ENCODE measurements around the gene ANKMY1. TPM values are rescaled to one million over a fixed set of nuclear protein-coding genes. Genes with fewer than 3 reads are reported as not detected.

The ANKMY1 gene
- total and polyA plus RNA-seq, 2 of the 8 experiments (the other 6 are each of a cell fraction or from before 2014, with no cell fraction given): 4.5 to 4.8 TPM

GRCh38 chr2:240563951-240564560 lies 6.3 kb upstream of the ANKMY1 start:
- H4K8ac ChIP-seq (ENCODE audit: extremely low read depth, insufficient read depth, low read length): no peak overlapping the region

More at GRCh38 chr2:240563951-240564560, 6.3 kb upstream of the ANKMY1 start:
- WGBS, 2 experiments (ENCODE audit: extremely low coverage in 1 of 2, insufficient coverage in 1 of 2, insufficient read length in 1 of 2, insufficient replicate concordance in 2 of 2, low coverage in 1 of 2, low lambda C conversion rate in 2 of 2, missing lambda C conversion rate in 1 of 2): 93% methylated on average over 11 of the region's 12 CpGs; no CpG with 5 or more reads in 1 of the 2 experiments
- DNase-seq (ENCODE audit: low read depth in 1 of 2, low spot score in 2 of 2): peak in 1 of 2 experiments; percentile 6
- Histone ChIP-seq H3K56ac (replicated peaks; ENCODE audit: insufficient read length, low read depth, low read length) (no peak overlapping the region), H3K4ac (replicated peaks; ENCODE audit: insufficient read length, low read depth, low read length) (no peak overlapping the region), H3K4me1 (replicated peaks in 1 of 4; ENCODE audit: control insufficient read depth in 3 of 4, insufficient read depth in 4 of 4, low read length in 3 of 4) (peaks cover 0 to 28% (median 20%) of the 10 kb centered on the region in 4 experiments; a peak in 6 of 7 replicates), H3K14ac (ENCODE audit: insufficient read length) (no peak overlapping the region), H2AFZ (ENCODE audit: low read length) (no peak overlapping the region), H3K36me3 (ENCODE audit: control insufficient read depth in 2 of 4, insufficient read depth in 4 of 4, low read length in 3 of 4) (no peaks in the 10 kb centered on the region; a peak in 1 of 8 replicates), H3K27ac (ENCODE audit: low read depth, low read length) (no peak overlapping the region), H3K79me1 (ENCODE audit: low read depth, low read length) (no peaks in the 10 kb centered on the region), H2BK15ac (ENCODE audit: low read length) (no peak overlapping the region), H3K23ac (ENCODE audit: insufficient read length) (no peak overlapping the region), H4K5ac (ENCODE audit: insufficient read length, low read depth, low read length) (no peak overlapping the region), H2BK12ac (ENCODE audit: low read depth, low read length) (no peak overlapping the region), H3K18ac (ENCODE audit: extremely low read depth, low read length) (no peak overlapping the region), H2BK20ac (ENCODE audit: low read length) (no peak overlapping the region), H2BK120ac (replicated peaks; ENCODE audit: low read depth, low read length) (no peak overlapping the region), H4K20me1 (replicated peaks in 1 of 2; ENCODE audit: control insufficient read depth in 1 of 2, insufficient read depth in 2 of 2, low read length in 2 of 2) (peaks cover 0 to 6% of the 10 kb centered on the region in 2 experiments), H3K9me3 (ENCODE audit: insufficient read depth in 2 of 2, low read depth in 1 of 2, low read length in 1 of 2) (no peaks in the 10 kb centered on the region), H3K4me3 (ENCODE audit: extremely low read depth in 1 of 4, insufficient read depth in 2 of 4, low read depth in 3 of 4, low read length in 4 of 4) (no peak overlapping the region), H3K23me2 (ENCODE audit: low read depth, low read length) (peaks cover 10% of the 10 kb centered on the region; the same call in 1 of the 2 replicates), H2AK5ac (ENCODE audit: low read depth, low read length) (no peak overlapping the region), H3K4me2 (ENCODE audit: insufficient read depth in 1 of 2, low read depth in 2 of 2, low read length in 2 of 2) (no peak overlapping the region), H3K9ac (replicated peaks in 1 of 4; ENCODE audit: extremely low read depth in 1 of 4, low read depth in 3 of 4, low read length in 3 of 4) (no peak overlapping the region), H2BK5ac (ENCODE audit: low read depth, low read length) (no peak overlapping the region), H4K91ac (replicated peaks; ENCODE audit: insufficient read length, low read length) (no peak overlapping the region), H3K79me2 (ENCODE audit: control insufficient read depth in 1 of 2, insufficient read depth in 2 of 2, low read length in 2 of 2) (no peaks in the 10 kb centered on the region), H3K27me3 (replicated peaks in 1 of 4; ENCODE audit: control insufficient read depth in 3 of 4, extremely low read depth in 1 of 4, insufficient read depth in 3 of 4, low read length in 3 of 4) (peaks cover 10 to 29% (median 27%) of the 10 kb centered on the region in 4 experiments)
- ChIA-PET POLR2A (ENCODE audit: partially characterized antibody) (no interaction called here), CTCF (ENCODE audit: partially characterized antibody) (interaction anchor here (0.8 to 5.3 kb wide), 7 partner anchors 10 to 237 kb away, joined by 3 to 37 read pairs (median 3); partner anchors contain the start of gene CAPN10)
- TF ChIP-seq EP300 (IDR thresholded peaks at IDR 0.05; ENCODE audit: borderline replicate concordance in 1 of 2, low read depth in 2 of 2, low read length in 2 of 2) (no peak), KDM1A (IDR thresholded peaks at IDR 0.05; ENCODE audit: borderline replicate concordance, low read length) (no peak), CBX8 (IDR thresholded peaks at IDR 0.05; ENCODE audit: borderline replicate concordance, low read depth, low read length) (no peak), KDM5A (IDR thresholded peaks at IDR 0.05; ENCODE audit: low read length) (no peak), SP2 (IDR thresholded peaks at IDR 0.05; ENCODE audit: low read length) (no peak), YY1 (IDR thresholded peaks at IDR 0.05; ENCODE audit: low read depth, low read length) (no peak), TAF7 (optimal IDR thresholded peaks at IDR 0.05; ENCODE audit: borderline replicate concordance, low read depth, low read length) (no peak), SIX5 (IDR thresholded peaks at IDR 0.05; ENCODE audit: low read depth, low read length) (no peak), CREB1 (IDR thresholded peaks at IDR 0.05) (no peak), TCF12 (IDR thresholded peaks at IDR 0.05; ENCODE audit: low read depth, low read length) (no peak), EGR1 (IDR thresholded peaks at IDR 0.05; ENCODE audit: borderline replicate concordance, low read depth, low read length) (no peak)
- TF ChIP-seq, protein P1, sequence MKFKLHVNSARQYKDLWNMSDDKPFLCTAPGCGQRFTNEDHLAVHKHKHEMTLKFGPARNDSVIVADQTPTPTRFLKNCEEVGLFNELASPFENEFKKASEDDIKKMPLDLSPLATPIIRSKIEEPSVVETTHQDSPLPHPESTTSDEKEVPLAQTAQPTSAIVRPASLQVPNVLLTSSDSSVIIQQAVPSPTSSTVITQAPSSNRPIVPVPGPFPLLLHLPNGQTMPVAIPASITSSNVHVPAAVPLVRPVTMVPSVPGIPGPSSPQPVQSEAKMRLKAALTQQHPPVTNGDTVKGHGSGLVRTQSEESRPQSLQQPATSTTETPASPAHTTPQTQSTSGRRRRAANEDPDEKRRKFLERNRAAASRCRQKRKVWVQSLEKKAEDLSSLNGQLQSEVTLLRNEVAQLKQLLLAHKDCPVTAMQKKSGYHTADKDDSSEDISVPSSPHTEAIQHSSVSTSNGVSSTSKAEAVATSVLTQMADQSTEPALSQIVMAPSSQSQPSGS (IDR thresholded peaks at IDR 0.05; ENCODE audit: low read length): no peak
- FAIRE-seq: no peak
